ENCODE results near the gene INO80E.
"Not testable (repeated sequence)": the region's sequence is repeated elsewhere in the genome, so short reads cannot be mapped to it uniquely, and the experiment has no call there.

The INO80E gene

GRCh38 chr16:29959293-29959692, 36.7 kb upstream of the INO80E start:
- Mint-ChIP-seq H3K4me1 (peaks cover 12% of the 10 kb centered on the region), H3K4me3 (no peak overlapping the region), H3K27ac (no peak overlapping the region), H3K9me3 (no peaks in the 10 kb centered on the region), H3K36me3 (ENCODE audit: low read depth) (peaks cover 9% of the 10 kb centered on the region), H3K27me3 (ENCODE audit: low read depth) (no peaks in the 10 kb centered on the region)
- TF ChIP-seq, protein P1, sequence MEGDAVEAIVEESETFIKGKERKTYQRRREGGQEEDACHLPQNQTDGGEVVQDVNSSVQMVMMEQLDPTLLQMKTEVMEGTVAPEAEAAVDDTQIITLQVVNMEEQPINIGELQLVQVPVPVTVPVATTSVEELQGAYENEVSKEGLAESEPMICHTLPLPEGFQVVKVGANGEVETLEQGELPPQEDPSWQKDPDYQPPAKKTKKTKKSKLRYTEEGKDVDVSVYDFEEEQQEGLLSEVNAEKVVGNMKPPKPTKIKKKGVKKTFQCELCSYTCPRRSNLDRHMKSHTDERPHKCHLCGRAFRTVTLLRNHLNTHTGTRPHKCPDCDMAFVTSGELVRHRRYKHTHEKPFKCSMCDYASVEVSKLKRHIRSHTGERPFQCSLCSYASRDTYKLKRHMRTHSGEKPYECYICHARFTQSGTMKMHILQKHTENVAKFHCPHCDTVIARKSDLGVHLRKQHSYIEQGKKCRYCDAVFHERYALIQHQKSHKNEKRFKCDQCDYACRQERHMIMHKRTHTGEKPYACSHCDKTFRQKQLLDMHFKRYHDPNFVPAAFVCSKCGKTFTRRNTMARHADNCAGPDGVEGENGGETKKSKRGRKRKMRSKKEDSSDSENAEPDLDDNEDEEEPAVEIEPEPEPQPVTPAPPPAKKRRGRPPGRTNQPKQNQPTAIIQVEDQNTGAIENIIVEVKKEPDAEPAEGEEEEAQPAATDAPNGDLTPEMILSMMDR (IDR thresholded peaks at IDR 0.05; ENCODE audit: unreplicated experiment in 3 of 3), result no peak

GRCh38 chr16:29959821-29960220, 36.2 kb upstream of the INO80E start:
- Mint-ChIP-seq H3K4me1 (peaks cover 12% of the 10 kb centered on the region), H3K4me3 (peak overlapping the region; percentile 36 to 70 (median 60)), H3K36me3 (ENCODE audit: low read depth) (peaks cover 11% of the 10 kb centered on the region)
- not testable (repeated sequence) for H3K27ac Mint-ChIP-seq; H3K27me3 Mint-ChIP-seq (ENCODE audit: low read depth); H3K9me3 Mint-ChIP-seq

DNA sequence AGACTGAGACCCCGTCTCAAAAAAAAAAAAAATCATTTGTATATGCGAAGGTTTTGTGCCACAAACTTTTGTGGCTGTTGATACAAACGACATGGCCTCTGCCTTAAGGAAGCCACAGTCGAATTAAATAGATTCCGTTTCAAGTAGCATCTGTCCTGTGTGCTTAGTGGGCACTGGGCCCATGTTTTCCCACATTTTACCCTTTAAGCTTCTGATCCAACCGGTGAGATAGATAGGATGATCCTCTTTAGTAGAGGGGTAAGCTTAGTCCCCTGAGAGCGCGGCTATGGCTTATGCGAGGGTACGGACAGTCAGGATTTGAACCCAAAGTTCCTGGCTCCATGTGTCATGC, 34.9 kb upstream of the INO80E start:
- Mint-ChIP-seq H3K27me3 (ENCODE audit: low read depth) (no peaks in the 10 kb centered on the region), H3K4me1 (peaks cover 12% of the 10 kb centered on the region), H3K9me3 (no peaks in the 10 kb centered on the region), H3K36me3 (ENCODE audit: low read depth) (peaks cover 16% of the 10 kb centered on the region), H3K4me3 (peak overlapping the region; percentile 85 to 92 (median 88)), H3K27ac (peak overlapping the region; percentile 70 to 95 (median 89))
- TF ChIP-seq, protein P1 (IDR thresholded peaks at IDR 0.05; ENCODE audit: unreplicated experiment in 3 of 3), result no peak

DNA sequence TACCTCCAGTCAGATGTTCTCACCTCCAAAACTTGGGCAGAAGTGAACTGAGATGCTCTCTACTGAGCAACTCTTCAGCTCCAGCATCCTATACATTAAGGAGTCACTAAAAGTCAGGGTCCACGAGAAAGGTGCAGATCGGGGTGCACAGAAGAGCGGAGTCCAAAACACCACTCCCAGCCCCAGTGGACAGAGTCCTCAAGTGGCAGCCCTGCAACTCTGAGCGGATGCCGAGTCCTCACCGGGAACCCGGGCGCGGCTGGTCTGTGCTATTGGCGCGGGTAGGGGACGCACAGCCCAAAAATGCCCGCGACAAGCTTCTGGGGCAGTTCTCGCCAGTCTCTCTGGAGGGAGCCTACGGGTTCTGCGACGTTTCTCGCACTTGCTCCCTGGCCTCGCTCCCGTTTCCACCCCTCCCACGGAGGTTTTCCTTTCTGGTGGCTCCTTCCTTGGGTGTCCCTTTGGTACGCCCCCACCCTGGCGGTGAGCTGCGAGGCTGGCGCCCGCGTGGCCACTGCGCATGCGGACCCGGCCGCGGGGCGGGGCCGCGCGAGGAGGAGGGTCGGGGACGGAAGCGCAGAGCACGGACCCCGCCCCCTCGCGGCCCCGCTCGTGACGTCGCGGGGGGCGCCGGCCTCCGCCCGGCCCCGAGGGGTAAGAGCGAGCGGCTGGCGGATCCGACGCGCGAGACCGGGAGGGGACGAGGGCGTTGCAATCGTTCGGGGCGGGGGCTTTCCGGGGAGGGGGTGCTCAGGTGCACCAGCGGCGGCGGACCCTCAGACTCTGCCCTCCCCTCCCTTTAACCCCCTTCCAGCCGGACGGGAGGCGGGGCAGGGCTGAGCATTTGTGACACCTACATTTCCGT, 34.3 kb upstream of the INO80E start, which contains the start of gene TMEM219:
Gene TMEM219, plus strand, starts transcription at position 601 of the 865 bp plus-strand sequence. CDS start 1,065 bp downstream, outside the sequence.
- no peaks in the 10 kb centered on the region for H3K9me3 Mint-ChIP-seq
- H3K4me3 Mint-ChIP-seq, result peak within 1 kb of the TSS; percentile 92 to 97 (median 94)
- peaks cover 12% of the 10 kb centered on the region for H3K4me1 Mint-ChIP-seq
- H3K27me3 Mint-ChIP-seq (ENCODE audit: low read depth), result no peaks in the 10 kb centered on the region
- TF ChIP-seq, protein P1 (IDR thresholded peaks at IDR 0.05; ENCODE audit: unreplicated experiment in 3 of 3), result peak; percentile 56 to 59 (median 58)
- peak within 1 kb of the TSS; percentile 96 to 99 (median 97) for H3K27ac Mint-ChIP-seq
- H3K36me3 Mint-ChIP-seq (ENCODE audit: low read depth), result peaks cover 18% of the 10 kb centered on the region

DNA sequence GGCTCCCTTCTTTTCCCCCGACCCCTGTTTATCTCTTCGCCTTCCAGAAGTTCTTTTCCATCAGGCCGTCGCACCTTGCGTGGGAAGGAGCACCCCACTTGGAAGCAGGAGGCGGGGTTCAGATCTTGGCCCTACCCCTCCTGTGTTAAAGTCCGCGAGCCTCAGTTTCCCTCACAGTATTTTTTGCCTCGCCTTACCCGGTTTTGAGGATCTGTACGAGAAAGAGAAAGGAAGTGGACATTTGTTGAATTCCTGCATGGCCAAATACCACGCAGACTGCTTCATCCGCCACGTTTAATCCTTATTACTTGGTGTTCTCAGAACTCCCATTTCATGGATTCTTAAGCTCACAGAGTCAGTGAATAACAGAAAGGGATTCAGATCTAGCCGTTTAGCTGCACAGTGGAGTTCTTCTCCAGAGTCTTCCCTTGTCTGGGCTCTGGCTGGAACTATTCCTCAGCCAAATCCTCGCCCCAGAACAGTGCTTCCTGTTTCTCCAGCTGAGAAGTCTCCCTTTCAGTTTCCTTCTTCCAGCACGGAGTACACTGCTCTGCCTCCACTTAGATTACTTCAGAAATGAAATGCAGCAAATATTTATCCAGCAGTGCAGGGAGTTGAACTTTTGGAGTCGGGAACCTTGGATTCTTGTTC, 33.6 kb upstream of the INO80E start:
- peak overlapping the region; percentile 92 to 97 (median 94) for H3K4me3 Mint-ChIP-seq
- peaks cover 18% of the 10 kb centered on the region for H3K36me3 Mint-ChIP-seq (ENCODE audit: low read depth)
- H3K27me3 Mint-ChIP-seq (ENCODE audit: low read depth), result no peaks in the 10 kb centered on the region
- TF ChIP-seq, protein P1 (IDR thresholded peaks at IDR 0.05; ENCODE audit: unreplicated experiment in 3 of 3), result no peak
- H3K9me3 Mint-ChIP-seq, result no peaks in the 10 kb centered on the region
- peak overlapping the region; percentile 96 to 99 (median 97) for H3K27ac Mint-ChIP-seq
- peaks cover 12% of the 10 kb centered on the region for H3K4me1 Mint-ChIP-seq

DNA sequence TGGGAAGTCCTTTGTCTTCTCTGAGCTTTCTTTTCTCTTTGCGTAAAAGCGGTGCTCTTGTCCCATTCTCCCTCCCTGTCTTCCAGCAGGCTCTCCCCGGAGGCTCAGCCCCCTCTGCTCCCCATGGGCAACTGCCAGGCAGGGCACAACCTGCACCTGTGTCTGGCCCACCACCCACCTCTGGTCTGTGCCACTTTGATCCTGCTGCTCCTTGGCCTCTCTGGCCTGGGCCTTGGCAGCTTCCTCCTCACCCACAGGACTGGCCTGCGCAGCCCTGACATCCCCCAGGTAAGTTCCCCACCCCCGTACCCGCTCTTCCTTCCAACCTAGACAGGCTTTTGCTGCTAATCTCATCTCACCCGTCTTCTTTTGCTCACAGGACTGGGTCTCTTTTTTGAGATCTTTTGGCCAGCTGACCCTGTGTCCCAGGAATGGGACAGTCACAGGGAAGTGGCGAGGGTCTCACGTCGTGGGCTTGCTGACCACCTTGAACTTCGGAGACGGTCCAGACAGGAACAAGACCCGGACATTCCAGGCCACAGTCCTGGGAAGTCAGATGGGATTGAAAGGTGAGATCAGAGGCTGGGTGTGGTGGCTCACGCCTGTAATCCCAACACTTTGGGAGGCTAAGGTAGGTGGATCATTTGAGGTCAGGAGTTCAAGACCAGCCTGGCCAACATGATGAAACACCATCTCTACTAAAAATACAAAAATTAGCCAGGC, 32.9 kb upstream of the INO80E start:
- Mint-ChIP-seq H3K4me3 (peak overlapping the region; percentile 92 to 97 (median 94)), H3K4me1 (peaks cover 12% of the 10 kb centered on the region), H3K36me3 (ENCODE audit: low read depth) (peaks cover 22% of the 10 kb centered on the region), H3K27me3 (ENCODE audit: low read depth) (no peaks in the 10 kb centered on the region), H3K27ac (peak overlapping the region; percentile 96 to 99 (median 97)), H3K9me3 (no peaks in the 10 kb centered on the region)
- TF ChIP-seq, protein P1 (IDR thresholded peaks at IDR 0.05; ENCODE audit: unreplicated experiment in 3 of 3), result no peak

All from nephron (organoid).